Omental fat pad (tissue), 4 donors: ENCODE data around the gene RASGRP2. TPM values are rescaled to one million over a fixed set of nuclear protein-coding genes. Genes with fewer than 3 reads are reported as not detected.

ENCODE experiments used
- ATAC-seq: fragments of 150-250 bp; one replicate; pipeline ENCODE4 v1.9.1; 2016; ENCODE audit warnings: mild to moderate bottlenecking, moderate library complexity; ENCODE audit not compliant: low FRiP score
- DNase-seq: peaks from one replicate; pipeline ENCODE4 v3.0.0-alpha.2; 2019; ENCODE audit warnings: low spot score
- total RNA-seq, 4 donors: library from RNA; depleted of rRNA; stranded (reverse); fragments of >200 nt; gene quantifications; one replicate each; pipeline ENCODE4 v1.1.0, GENCODE V29; 2016
- TF ChIP-seq, protein P1 (sequence below), 3 donors: fragments of 450-650 bp; IDR thresholded peaks; one replicate each; pipeline ENCODE4 v1.5.1; 2016 to 2017; ENCODE audit warnings: antibody characterized with exemption in 3 of 3, mild to moderate bottlenecking in 3 of 3, moderate library complexity in 2 of 3

Gene RASGRP2
- total RNA-seq, 4 donors from 2014 or later = 9.3 to 53.1 (median 14.0) TPM

DNA sequence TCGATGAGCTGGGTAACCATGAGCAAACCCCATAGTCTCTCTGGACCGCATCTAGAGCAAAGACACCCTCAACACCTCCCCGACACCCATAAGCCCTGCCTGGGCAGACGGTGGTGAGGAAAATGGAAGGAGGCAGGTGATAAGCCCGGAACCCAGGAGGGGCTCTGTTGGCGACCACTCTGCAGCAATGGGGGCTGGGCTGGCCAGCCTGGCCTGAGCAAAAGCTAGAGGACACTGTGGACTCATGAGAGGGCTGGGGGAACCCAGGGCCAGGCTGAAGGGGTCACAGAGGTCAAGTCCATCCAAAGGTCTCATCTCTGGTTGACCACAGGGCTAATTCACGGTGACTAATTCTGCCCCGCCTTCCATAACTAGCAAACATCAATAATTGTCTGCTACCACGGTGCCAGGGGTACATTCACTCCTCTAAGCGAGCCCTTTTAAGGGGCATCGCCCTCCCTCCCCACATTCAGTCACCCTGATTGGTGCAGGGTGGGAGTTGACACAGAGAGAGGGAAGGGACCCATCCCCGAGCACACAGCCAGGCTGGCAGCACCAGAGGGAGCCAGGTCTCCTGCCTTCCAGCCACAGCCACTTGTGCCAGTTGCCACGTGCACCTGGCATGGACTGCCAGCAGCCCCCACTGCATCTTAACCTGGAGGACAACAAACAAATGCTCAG, 11.9 kb upstream of the RASGRP2 start:
- TF ChIP-seq, protein P1, sequence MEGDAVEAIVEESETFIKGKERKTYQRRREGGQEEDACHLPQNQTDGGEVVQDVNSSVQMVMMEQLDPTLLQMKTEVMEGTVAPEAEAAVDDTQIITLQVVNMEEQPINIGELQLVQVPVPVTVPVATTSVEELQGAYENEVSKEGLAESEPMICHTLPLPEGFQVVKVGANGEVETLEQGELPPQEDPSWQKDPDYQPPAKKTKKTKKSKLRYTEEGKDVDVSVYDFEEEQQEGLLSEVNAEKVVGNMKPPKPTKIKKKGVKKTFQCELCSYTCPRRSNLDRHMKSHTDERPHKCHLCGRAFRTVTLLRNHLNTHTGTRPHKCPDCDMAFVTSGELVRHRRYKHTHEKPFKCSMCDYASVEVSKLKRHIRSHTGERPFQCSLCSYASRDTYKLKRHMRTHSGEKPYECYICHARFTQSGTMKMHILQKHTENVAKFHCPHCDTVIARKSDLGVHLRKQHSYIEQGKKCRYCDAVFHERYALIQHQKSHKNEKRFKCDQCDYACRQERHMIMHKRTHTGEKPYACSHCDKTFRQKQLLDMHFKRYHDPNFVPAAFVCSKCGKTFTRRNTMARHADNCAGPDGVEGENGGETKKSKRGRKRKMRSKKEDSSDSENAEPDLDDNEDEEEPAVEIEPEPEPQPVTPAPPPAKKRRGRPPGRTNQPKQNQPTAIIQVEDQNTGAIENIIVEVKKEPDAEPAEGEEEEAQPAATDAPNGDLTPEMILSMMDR (IDR thresholded peaks at IDR 0.05) = no peak
- DNase-seq (no peak), ATAC-seq (no peak)

DNA sequence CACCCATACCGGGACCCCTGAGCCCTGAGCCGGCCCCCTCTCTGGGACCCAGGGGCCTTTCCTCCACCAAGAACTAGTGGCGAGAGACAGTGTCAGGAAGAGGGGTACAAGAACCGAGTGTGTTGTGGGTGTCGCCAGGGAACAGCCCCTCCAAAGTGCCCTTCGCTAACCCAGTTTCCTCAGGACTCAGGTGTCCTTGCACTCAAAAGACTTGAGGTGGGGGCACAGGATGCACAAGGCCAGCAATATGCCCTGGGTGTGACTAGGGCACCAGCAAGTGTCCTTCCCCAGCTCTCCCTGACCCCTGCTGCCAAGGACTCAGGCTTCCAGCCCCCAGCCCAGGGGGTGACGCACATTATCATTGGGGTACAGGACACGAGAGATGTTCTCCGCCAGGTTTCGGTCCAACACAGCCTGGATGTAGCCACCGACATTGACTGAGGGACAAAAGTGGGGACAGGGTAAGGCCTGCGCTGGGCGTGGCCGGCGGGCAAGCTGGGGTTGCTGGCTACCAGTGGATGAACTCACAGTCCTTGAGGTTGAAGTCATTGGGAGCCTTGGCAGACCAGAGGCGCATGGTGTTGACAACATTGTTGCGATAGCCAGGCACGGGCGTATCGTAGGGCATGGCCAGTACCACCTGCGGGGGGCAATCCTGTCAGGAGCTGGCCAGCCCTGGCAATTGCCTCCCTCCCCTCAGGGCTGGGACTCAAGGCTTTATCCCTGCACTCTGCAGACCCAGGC, 11.1 kb upstream of the RASGRP2 start:
- no peak for ATAC-seq
- TF ChIP-seq, protein P1 (IDR thresholded peaks at IDR 0.05) = no peak
- DNase-seq = no peak

DNA sequence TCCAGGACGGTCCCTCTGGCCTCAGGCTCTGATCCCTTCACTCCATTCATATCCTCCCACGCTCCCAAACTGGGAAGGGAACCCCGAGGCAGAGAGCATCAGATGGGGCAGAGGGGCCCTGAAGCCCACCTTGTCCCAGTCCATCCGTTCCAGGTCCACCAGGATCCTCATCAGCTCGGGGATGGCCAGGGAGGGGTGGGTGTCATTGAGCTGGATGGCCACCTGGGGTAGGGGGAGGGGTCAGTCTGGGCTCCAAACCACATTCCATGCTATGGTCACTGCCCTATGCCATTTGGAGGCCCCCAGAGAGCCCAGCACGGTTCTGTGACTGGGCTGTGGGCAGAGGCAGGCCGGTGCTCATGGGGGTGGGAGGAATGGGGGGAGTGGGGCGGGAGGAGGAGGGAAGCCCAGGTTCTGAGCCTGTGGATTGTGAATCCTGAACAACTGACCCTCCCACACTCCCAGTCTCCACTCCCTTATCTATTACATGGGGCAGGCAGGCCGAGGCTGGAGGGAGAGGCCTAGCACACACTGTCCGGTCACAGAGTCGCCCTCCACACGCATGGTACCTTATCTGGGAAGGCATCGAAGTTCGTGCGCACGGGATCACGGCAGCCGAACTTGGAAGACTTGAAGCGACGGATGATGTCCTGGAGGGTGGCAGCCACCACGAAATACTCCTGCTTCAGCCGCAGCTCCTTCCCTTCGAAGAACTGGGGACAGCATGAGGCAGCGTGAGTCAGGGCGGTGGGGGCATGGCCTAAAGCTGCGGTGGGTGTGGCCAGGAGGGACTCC, 10.4 kb upstream of the RASGRP2 start:
- TF ChIP-seq, protein P1 (IDR thresholded peaks at IDR 0.05) = no peak
- DNase-seq (no peak), ATAC-seq (no peak)

DNA sequence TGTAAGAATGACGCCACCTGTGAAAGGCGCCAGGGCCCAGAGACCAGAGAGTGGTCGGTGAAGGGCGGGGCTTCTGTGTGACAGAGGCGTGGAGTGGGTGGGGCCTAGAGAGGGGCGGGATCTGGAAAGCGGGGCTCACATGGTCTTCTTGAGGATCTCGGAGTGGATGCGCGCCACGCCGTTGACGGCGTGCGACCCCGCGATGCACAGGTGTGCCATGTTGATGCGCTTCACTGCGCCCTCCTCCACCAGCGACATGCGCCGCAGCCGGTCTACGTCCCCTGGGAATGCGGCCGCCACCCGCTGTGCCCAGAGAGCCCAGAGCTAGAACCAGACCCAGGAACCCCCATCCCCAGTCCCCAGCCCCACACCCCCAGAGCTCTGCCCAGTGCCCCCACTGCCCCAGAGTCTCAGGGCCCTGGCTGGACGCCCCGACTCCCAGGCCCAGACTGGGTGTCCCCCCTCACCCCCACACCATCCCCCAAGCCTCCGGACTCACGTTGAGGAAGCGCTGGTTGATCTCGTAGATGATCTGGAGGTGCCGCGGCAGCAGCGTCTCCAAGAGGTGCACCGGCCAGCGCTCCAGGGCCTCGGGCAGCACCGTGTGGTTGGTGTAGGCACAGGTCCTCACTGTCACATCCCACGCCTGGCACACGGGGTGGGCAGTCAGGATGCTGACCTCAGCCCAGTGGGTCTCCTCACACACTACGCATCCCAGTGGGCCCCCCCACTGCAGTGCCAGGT, 9.6 kb upstream of the RASGRP2 start:
- TF ChIP-seq, protein P1 (IDR thresholded peaks at IDR 0.05) = no peak
- ATAC-seq (no peak), DNase-seq (no peak)

DNA sequence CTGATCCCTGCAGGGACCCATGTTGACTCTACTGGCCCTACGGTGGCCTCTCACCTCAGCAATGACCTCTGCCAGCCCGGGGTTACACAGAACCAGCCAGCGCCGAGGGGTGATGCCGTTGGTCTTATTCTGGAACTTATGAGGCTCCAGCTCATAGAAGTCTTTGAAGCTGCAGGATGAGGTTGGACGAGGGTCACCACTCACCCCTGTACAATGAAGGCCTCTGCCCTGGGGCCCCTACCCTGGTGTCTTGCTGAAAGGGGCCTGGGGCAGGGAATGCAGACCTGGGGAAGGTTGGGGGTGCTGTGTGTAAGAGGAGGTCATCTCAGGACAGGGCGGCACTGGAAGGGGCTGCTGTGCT, 9.1 kb upstream of the RASGRP2 start:
- TF ChIP-seq, protein P1 (IDR thresholded peaks at IDR 0.05) = no peak
- DNase-seq = no peak
- ATAC-seq = no peak

DNA sequence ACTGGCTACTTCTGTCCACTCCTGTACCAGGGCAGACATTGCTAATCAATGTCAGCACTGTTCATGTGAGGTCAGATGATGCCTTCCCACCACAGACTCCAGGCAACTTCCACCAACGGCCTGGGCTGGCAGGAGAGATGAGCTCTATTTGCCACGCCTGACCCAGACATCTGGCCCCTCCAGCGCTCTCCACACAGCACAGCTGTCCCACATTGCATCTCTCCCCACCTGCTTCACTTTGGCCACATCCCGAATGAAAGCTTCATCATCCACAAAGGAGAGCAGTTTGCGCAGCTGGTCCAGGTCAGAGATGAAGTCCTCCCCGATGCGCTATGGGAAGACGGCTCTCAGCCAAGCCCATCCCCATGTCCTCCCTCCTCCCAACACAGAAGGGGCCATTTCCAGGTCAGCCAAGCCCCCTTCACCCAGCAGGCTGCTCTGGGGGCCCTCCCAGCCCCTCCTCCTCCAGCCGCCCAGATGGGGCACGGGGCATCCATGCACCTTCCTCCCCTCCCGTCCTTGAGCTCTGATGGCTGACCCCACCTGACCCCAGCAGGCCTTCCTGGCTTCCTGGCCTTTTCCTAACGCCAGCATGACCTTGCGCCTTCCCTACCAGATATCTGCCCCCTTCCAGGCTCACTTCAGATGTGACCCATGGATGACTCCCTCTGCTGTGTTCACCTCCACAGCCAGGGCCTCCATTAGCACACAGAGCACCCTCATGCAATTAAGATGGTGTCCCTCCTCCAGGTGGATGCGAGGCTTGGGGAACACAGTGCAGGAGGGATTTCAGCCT, 8.4 kb upstream of the RASGRP2 start:
- ATAC-seq (no peak), DNase-seq (no peak)
- TF ChIP-seq, protein P1 (IDR thresholded peaks at IDR 0.05) = no peak
